GM18858 (cell line): ENCODE data around the gene ATP5F1E.
"Not testable (repeated sequence)": the region's sequence is repeated elsewhere in the genome, so short reads cannot be mapped to it uniquely, and the experiment has no call there.

Experiments
- ATAC-seq: cut with Tn5 transposase; IDR thresholded peaks from one replicate; pipeline ENCODE4 v1.9.1; 2021; ENCODE audit not compliant: unreplicated experiment

ATP5F1E gene

GRCh38 chr20:59022754-59023153 lies 9.4 kb downstream of the ATP5F1E start:
- ATAC-seq, result no peak

DNA sequence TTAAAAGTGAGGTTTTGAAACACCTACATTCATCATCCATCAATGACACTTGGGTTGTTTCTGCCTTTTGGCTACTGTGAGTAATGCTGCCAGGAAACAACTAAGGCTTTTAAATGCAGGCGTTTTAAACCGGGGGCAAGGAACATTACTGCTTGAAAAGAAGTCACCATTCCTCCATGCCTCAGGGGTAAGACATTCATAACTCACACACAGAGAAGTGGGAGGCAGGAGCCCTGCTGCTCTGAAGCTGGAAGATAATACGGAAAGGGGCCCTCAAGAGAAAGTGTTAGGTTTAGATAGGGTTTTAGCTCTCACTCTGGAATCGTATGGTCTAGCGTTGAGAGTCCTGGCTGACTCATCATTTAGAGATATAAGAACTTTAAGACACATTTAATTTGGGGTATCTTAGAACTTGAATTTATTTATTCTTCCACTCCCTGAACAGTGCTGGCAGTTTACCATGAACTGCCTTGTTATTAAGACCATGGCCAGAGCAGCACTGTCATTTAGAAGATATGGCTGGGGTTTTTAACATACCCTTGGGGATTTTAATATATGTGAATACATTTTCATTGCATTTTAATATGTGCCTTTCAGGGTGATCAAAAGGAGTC lies 11.1 kb downstream of the ATP5F1E start:
- no peak for ATAC-seq

DNA sequence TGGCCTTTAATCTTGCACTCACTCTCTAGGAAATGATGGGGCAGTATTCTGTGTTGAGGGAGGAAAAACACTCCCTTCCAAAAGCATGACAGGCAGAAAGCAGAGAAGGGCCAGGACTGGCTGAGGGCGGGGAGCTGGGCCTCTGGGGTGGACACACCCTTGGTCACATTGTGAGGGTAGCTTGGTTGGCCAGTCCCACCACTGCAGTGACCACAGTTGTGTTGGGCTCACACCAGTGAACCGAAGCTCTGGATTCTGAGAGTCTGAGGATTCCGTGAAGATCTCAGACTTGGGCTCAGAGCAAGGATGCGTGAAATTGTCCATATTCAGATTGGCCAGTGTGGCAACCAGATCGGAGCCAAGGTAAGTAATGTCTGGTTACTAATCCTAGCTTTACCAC lies 12.9 kb downstream of the ATP5F1E start, which contains the start of gene TUBB1:
Gene TUBB1 (plus strand): TSS at position 213 of the 400 bp plus-strand sequence. CDS start 94 bp downstream, at position 307.
- no peak for ATAC-seq

- ATAC-seq, result no peak
These were observed 13.3 kb downstream of the ATP5F1E start for GRCh38 chr20:59018817-59019216.

- no peak for ATAC-seq
These were observed 14.5 kb downstream of the ATP5F1E start for GRCh38 chr20:59017493-59018231.

DNA sequence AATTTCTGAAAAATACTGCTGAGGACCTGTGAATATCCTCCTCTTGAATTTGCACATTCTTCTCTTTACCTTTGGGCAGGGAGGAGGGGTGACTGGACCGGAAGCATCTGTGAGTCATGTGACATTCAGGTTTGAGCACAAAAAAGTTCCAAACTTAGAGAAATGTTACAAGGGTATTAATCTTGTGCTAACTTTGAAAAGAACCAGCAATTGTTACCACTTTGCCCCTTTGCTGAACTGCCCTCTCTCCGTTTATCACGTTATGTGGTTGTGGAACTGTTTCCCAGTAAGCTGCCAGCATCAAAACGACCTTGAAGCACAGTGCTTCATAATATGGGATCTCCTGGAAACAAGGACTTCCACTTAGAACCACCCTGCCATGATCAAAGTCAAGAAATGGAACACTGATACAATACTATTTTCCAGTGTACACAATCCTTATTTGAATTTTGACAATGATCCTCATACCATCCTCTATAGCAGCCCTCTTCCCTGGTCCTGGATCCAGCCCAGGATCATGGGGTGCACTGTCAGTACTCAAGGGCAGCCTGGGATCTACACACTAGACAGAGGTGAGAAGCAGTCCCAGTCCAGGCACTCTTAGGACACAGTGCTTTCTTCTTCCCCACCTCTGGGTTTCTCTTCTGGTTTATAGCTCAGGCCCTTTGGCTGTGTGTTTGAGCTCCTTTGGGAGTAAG lies 15.2 kb downstream of the ATP5F1E start:
- ATAC-seq, result no peak

GRCh38 chr20:59015812-59016711 lies 16.1 kb downstream of the ATP5F1E start:
- no peak for ATAC-seq

DNA sequence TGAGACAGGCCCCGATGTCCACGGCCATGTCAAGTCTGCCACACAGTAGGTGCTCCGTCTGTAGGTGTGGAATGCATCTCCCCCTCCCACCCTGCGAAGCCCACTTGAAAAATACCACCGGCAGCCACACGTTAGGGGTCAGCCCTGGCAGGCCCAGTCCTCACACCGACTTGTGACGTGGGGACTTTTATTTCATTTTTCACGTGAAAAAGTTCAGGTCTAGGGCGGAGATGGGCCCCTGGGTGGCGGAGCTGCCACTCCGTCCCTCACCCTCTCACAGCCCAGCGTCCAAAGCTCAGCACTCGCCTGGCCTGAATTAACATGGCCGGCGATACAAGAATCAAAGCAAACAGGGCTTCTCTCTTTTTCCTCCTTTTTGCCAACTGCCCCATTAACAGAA lies 16.7 kb downstream of the ATP5F1E start:
- ATAC-seq, result no peak

- no peak for ATAC-seq
These were observed 17.3 kb downstream of the ATP5F1E start for GRCh38 chr20:59014680-59015389.

GRCh38 chr20:59013959-59014608 lies 18.1 kb downstream of the ATP5F1E start:
- no peak for ATAC-seq

GRCh38 chr20:59013031-59013951 lies 18.8 kb downstream of the ATP5F1E start:
- ATAC-seq, result no peak

GRCh38 chr20:59011874-59012157 lies 20.3 kb downstream of the ATP5F1E start:
- ATAC-seq, result not testable (repeated sequence)

- ATAC-seq, result no peak
These were observed 20.9 kb downstream of the ATP5F1E start for GRCh38 chr20:59010995-59011873.

DNA sequence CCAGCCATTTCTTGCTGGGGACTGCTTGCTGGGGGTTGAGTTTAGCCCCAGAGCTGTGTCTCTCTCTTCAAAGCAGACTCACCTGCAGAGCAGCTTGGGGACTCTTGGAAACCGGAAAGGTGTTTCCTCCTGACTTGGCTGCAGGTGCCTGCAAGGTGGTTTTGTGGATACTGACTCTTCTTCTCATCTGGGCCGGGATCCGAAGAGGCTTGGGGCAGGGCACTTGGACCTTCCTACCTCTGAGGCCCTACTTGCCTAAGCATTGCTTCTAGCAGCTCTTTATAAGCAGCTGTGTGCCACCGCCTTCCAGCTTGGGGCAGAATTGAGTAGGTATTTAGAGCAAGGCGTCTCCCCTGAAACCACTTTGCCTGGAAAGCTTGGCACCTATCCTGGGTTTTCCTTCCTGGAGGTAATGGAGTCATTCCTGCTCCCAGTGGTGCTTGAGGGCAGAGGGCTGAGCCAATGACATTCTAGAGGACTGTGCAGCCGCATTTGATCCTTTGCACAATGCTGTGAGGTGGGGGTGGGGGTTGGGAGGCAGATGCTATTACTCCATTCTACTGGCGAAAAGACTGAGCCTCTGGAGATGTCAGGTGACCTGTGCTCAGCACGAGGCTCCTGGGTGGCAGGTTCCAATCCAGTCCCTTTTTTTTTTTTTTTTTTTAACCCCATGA lies 21.7 kb downstream of the ATP5F1E start:
- no peak for ATAC-seq

DNA sequence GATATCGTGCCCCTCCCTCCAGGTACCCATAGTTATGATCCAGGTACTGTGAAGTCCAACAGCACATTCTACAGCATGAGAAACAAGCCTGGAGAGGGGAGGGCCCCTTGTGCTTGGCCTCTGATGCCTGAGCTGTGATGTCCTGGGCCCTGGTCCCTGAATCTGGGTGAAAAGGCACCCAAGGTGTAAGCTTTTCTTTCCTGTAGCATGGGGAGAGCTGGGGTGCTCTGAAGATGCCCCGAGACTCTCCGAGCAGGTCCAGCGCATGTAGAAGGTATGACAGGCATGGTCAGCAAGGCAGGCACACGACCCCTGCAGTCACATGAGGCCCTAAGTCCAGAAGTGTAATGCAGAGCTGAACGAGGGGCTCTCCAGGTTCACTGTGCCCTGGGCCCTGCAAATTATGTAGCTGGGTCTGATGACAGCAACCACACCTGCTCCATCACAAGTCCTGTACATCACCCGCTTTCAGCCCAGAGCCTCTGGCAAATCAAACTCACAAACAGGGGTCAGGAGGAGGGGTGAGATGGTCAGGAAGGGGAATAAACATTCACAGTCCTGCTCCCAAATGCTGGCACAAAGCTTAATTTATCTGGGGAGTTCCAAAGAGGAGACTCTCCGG lies 23.3 kb downstream of the ATP5F1E start:
- no peak for ATAC-seq

DNA sequence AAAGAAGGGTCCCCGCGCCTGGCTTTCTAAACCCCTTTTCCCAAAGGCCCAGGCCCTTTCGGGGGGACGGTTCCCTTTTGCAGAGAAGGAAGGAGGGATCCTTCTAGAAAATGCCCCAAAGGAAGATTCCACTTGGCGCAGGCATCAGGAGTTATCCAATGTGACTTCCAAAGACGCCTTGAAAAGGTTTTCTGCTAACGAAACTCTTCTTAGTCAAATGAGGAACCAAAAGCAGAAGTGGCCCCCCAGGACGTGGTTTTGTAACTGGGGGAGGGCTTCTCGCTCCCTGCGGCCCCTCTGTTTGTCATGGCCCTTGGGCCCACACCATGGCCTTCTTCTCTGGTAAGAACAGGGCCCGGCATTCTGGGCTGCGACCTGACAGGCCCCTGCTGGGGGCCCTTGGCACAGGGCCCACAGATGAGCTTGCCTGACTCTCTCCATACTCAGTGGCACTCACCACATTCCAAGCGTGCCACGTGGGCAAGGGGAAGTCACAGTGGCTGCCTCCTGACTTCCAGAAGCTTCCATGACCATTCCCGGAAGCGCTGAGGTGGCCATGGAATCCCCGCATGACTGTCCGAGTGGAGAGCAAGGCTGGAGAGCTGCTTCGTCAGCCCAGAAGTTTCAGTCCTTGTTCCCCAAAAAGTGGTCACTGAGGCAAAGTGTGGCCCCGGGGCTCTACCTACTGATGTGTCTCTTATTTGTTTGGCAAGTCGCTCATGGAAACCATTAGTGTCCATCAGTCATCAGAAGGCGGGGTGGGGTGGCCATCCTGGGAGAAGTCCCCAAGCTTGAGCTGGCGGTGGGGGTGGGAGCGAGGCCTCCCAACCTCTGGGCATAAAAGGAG lies 24.2 kb downstream of the ATP5F1E start:
- peak; percentile 25 for ATAC-seq
